Thymus (tissue), 11 donors: ENCODE results near the gene SUSD6. TPM values are rescaled to one million over a fixed set of nuclear protein-coding genes. Genes with fewer than 3 reads are reported as not detected.
"Not testable (repeated sequence)": the region's sequence is repeated elsewhere in the genome, so short reads cannot be mapped to it uniquely, and the experiment has no call there.

ENCODE experiments used
- DNase-seq, 9 donors: peaks; one replicate each; pipeline ENCODE4 v3.0.0-alpha.2; 2013; ENCODE audit warnings: low spot score in 9 of 9, low read depth in 6 of 9, missing footprints in 1 of 9
- H3K27ac ChIP-seq, 2 donors: one replicate each; pipeline ENCODE4 v1.5.1; 2013; ENCODE audit warnings: control low read depth in 1 of 2, low read depth in 1 of 2, low read length in 1 of 2, mild to moderate bottlenecking in 1 of 2, moderate library complexity in 1 of 2
- H3K27me3 ChIP-seq, 2 donors: one replicate each; pipeline ENCODE4 v1.5.1; 2013; ENCODE audit warnings: low read length in 1 of 2; ENCODE audit not compliant: control insufficient read depth in 2 of 2, insufficient read depth in 1 of 2
- H3K36me3 ChIP-seq, 2 donors: one replicate each; pipeline ENCODE4 v1.5.1; 2013; ENCODE audit warnings: low read length in 1 of 2, mild to moderate bottlenecking in 1 of 2, moderate library complexity in 1 of 2; ENCODE audit not compliant: control insufficient read depth in 2 of 2, insufficient read depth in 2 of 2
- H3K4me1 ChIP-seq, 2 donors: one replicate each; pipeline ENCODE4 v1.5.1; 2013; ENCODE audit warnings: low read length in 2 of 2; ENCODE audit not compliant: control insufficient read depth in 2 of 2, insufficient read depth in 2 of 2
- H3K4me3 ChIP-seq, 2 donors: one replicate each; pipeline ENCODE4 v1.5.1; 2013; ENCODE audit warnings: low read length in 2 of 2, control low read depth in 1 of 2, mild to moderate bottlenecking in 1 of 2
- H3K9me3 ChIP-seq, 2 donors: one replicate each; pipeline ENCODE4 v1.5.1; 2013; ENCODE audit warnings: low read length in 1 of 2, mild to moderate bottlenecking in 1 of 2; ENCODE audit not compliant: control insufficient read depth in 2 of 2, insufficient read depth in 1 of 2
- WGBS: extraction: QIAGEN DNeasy Blood & Tissue Kit; methylation state at CpG from one replicate; pipeline ENCODE4 v1.1.7; 2013; 5-methylcytosine and 5-hydroxymethylcytosine counted together
- polyA plus RNA-seq: library from polyadenylated mRNA; stranded (reverse); fragments of 200-250 nt; gene quantifications from one replicate; pipeline ENCODE4 v1.2.3, GENCODE V29; 2013
- total RNA-seq: library from RNA; stranded (reverse); fragments of 120-200 nt; gene quantifications from one replicate; pipeline ENCODE4 v1.2.4, GENCODE V29; 2013
- donor health status: healthy.

The SUSD6 gene
- total and polyA plus RNA-seq, 2 donors = 7.8 to 23.7 TPM

DNA sequence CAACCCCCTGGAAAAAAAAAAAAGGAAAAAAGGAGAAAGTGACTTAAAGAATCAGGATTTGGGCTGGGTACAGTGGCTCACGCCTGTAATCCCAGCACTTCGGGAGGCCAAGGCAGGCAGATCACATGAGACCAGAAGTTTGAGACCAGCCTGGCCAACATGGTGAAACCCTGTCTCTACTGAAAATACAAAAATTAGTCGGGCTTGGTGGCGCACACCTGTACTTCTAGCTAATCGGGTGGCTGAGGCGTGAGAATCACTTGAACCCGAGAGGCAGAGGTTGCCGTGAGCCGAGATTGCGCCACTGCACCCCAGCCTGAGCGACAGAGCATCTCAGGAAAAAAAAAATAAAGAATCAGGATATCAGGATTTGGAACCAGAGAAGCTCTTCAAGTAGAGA lies 36.2 kb downstream of the SUSD6 start:
- H3K4me1 ChIP-seq = peaks cover 14 to 32% of the 10 kb centered on the region in 2 donors

DNA sequence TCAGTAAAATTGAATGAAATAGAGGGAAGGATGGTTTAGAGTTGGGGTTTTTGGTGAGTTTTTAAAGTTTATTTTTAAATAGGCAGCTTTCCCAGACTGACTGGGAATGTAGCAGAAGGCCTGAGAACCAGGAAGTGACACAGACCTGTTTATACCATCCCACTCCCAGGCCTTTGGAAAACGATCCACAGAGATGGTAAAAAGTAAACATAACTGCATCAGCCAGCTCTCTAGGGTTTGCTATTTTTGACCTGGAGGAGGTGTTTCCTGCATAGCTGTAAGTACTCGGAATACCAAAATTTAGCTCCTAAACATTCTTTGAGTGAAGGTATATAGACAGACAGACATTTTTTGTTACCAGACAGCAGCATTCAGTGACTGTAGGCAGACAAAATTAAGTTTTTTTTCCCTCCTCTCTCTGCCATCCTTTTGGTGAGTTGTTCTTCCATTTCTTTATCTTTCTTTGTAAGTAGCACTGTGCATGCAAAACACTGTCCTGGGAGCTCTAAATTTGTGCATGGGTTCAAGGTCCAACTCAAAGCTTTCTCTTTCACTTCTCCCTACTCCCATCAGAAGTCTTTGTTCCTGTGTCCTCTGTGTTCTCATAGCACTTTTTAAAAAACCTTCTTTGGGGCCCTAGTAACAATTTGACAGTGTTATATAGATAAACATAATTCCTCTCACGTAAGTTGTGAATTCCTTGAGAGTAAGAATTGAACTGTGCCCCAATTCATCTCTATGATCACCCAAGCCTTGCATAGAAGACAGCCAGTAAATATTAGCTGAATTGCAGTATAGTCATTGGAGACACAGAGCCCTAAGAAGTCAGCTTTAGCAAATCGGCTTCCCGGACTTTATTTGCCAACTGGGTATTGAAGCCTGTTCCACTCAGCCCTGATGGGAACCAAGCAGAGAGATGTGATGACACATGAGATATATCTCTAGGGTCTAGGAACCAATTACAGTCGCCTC lies 37.4 kb downstream of the SUSD6 start:
- H3K36me3 ChIP-seq = no peaks in the 10 kb centered on the region

More for the DNA sequence above, 36.2 kb downstream of the SUSD6 start:
- H3K4me3 ChIP-seq, H3K27ac ChIP-seq, H3K27me3 ChIP-seq, DNase-seq, H3K9me3 ChIP-seq, H3K36me3 ChIP-seq: not testable (repeated sequence)
- WGBS = 96% methylated on average over 11 of the region's 11 CpGs

DNA sequence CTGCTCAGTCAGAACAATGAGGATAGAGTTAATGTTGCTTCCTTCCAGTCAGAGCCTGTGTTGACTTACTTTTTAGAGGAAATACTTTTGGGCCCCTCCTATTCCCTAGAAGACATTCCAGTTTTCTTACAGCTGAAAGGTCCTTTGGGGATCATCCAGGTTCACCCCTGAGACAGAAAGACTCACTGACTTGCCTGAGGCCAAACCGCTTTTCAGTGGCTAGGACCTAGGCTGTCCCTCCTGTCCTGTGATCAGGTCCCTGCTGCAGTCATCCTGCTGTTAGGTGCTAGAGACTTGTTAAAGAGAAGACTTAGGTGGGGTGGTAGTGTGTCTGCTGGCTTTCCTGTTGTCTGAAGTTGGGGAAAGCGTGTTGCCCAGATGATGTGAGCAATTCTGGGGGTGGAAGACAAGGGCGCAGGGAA lies 39.6 kb downstream of the SUSD6 start:
- Histone ChIP-seq H3K4me1 (peaks cover 17 to 43% of the 10 kb centered on the region in 2 donors), H3K27ac (peak overlapping the region in 1 of 2 donors; percentile 20), H3K27me3 (no peaks in the 10 kb centered on the region), H3K36me3 (no peaks in the 10 kb centered on the region), H3K4me3 (no peak overlapping the region), H3K9me3 (no peaks in the 10 kb centered on the region)
- peak in 1 of 9 donors; percentile 32 for DNase-seq
- WGBS = 82% methylated on average over 3 of the region's 3 CpGs

More for the DNA sequence above, 37.4 kb downstream of the SUSD6 start:
- no peaks in the 10 kb centered on the region for H3K9me3 ChIP-seq
- peak overlapping the region; percentile 26 to 57 for H3K27ac ChIP-seq
- no peaks in the 10 kb centered on the region for H3K27me3 ChIP-seq
- no peak overlapping the region for H3K4me3 ChIP-seq
- WGBS = 79% methylated on average over 6 of the region's 6 CpGs
- H3K4me1 ChIP-seq = peaks cover 17 to 40% of the 10 kb centered on the region in 2 donors
- no peak for DNase-seq

DNA sequence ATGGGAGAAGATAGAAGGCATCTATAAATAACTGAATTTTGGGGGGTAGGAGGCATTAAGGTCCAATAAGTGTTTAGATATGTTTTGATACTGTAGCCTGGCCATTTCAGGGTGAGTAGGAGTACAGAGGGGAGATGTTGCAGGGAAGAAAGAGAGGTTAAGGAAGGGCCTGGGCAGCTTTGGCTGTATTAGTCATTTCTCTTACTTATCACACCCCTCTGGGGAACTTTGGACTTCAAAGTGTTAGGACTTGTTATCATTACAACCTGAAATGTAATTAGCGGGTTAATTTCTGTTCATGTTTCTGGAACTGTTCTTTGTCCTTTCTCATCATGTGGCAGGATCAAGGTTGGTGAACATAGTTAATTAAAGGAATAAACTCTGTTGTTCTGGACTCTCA lies 40.3 kb downstream of the SUSD6 start:
- Histone ChIP-seq H3K27me3 (no peaks in the 10 kb centered on the region), H3K4me3 (no peak overlapping the region), H3K36me3 (no peaks in the 10 kb centered on the region), H3K27ac (no peak overlapping the region), H3K9me3 (no peaks in the 10 kb centered on the region), H3K4me1 (peaks cover 18 to 43% of the 10 kb centered on the region in 2 donors)
- no peak for DNase-seq
- WGBS = 94% methylated on average over 1 of the region's 1 CpG

DNA sequence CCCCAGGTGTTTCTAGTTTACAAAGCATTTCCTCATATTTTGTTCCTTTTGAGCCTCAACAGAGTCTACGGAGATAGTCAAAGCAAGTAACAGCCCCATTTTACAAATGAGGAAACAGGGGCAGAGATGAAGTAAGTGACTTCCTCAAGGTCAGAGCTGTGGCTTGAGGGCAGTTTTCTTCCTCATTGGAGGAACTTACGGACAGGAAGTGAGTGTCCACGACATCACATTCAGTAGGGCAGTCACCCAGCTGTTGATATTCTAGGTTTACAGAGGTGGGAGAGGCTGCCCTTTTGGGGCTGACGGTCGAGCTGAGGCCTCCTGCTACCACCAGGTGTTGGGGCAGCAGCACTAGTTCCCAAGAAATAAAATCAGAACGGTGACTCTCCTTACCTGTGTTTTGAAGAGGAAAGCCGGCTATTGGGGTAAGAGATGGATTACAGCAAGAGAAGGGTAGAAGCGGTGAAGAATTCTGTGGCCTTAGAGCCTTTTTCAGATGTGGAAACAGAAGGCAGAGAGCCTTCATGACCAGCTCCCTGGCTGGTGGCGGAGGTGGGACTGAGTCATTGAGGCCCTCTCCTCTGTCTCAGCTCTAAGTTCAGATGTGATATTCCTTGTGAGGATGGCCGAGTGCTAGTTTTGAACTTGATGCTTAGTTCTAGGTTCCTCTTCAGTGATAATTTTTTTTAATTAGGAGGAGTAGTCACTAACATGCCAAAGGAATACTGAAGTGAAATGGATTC lies 41.7 kb downstream of the SUSD6 start:
- no peak overlapping the region for H3K4me3 ChIP-seq
- no peaks in the 10 kb centered on the region for H3K36me3 ChIP-seq
- 80% methylated on average over 10 of the region's 10 CpGs for WGBS

DNA sequence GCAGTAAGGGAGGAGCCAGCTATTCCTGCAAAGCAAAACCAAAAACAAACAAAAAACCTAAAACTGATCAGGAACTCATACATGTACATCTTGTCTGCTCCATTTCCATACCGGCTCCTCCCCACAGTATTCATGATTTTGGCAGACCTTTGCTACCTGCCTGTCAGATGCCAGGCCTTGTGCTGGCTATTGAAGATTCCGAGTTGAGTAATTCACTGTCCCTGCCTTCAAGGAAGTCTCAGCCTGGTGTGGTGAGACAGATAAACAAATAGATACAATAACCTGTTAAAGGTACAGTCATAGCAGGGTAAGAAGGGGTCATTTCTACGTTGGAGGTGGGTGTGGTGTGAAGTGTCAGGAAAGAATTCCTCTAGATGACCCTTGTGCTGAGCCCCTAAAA lies 42.7 kb downstream of the SUSD6 start:
- H3K36me3 ChIP-seq = peaks cover under 1 to 6% of the 10 kb centered on the region in 2 donors
- H3K4me1 ChIP-seq = peaks cover 15 to 36% of the 10 kb centered on the region in 2 donors
- WGBS = 94% methylated on average over 3 of the region's 3 CpGs
- H3K9me3 ChIP-seq = no peaks in the 10 kb centered on the region
- peak overlapping the region in 1 of 2 donors; percentile 15 for H3K27ac ChIP-seq
- H3K4me3 ChIP-seq = no peak overlapping the region
- no peaks in the 10 kb centered on the region for H3K27me3 ChIP-seq
- DNase-seq = no peak

More for the DNA sequence above, 41.7 kb downstream of the SUSD6 start:
- Histone ChIP-seq H3K27me3 (no peaks in the 10 kb centered on the region), H3K4me1 (peaks cover 18 to 43% of the 10 kb centered on the region in 2 donors), H3K9me3 (no peaks in the 10 kb centered on the region), H3K27ac (peak overlapping the region; percentile 79 to 85)
- peak in 1 of 9 donors; percentile 62 for DNase-seq

DNA sequence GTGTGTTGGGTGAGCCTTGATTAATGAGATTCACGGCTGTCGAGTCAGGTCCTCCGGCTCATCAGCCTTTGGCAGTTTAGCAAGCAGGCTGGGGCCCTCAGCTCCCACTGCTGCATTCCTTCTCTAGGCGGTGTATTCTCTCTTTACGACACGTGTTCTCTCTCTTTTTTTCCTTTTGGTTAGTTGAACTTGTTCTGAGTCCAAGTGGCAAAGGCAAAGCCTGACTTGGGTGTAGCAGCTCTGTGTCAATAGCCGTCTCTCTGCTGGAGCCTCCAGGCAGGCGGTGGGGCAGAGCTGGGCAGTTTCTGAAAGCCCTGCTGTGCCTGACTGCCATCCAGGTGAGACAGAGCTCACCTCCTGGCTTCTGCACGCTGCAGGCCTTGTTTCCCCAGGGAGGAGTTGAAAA lies 46.6 kb downstream of the SUSD6 start:
- peaks cover 12% of the 10 kb centered on the region in 2 donors for H3K36me3 ChIP-seq
- H3K9me3 ChIP-seq = no peaks in the 10 kb centered on the region
- no peak for DNase-seq
- no peaks in the 10 kb centered on the region for H3K27me3 ChIP-seq
- peaks cover 5 to 11% of the 10 kb centered on the region in 2 donors for H3K4me1 ChIP-seq
- WGBS = 92% methylated on average over 9 of the region's 9 CpGs
- peak overlapping the region; percentile 1 to 44 for H3K27ac ChIP-seq
- no peak overlapping the region for H3K4me3 ChIP-seq

DNA sequence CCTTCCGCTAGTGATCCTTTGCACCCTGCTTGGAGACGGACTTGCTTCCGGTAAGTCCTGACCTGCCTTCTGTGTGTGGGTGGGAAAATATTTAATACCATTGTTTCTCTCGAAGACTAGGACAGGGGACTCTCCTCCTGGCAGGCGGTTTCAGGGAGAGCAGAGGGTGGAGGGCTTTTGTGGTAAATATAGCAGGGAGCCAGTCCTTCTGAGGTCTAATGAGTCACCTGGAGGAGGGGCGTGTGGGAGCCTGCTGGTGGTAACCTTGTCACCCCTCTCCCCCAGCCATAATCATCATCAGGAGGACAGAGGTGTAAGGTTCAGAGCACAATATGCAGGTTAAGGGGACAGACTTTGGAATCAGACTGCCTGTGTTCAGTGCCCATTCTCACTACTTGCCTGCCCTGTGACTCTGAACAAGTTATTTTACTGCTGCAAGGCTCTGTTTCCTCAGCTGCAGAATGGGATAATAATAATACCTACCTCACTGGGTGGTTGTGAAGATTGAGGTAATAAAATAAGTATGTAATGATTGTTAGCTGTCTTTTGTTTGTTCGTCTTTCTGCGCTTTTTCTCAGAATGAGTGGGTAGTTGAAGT lies 47.4 kb downstream of the SUSD6 start:
- Histone ChIP-seq H3K27me3 (no peaks in the 10 kb centered on the region), H3K4me1 (peaks cover 2 to 6% of the 10 kb centered on the region in 2 donors), H3K4me3 (no peak overlapping the region), H3K36me3 (peaks cover 12% of the 10 kb centered on the region in 2 donors), H3K9me3 (no peaks in the 10 kb centered on the region), H3K27ac (peak overlapping the region; percentile 44 to 54)
- DNase-seq = no peak
- 95% methylated on average over 8 of the region's 8 CpGs for WGBS
